B cell (primary cell): ENCODE measurements around the gene CLASP1. TPM values are rescaled to one million over a fixed set of nuclear protein-coding genes. Genes with fewer than 3 reads are reported as not detected.

Experiments
- ATAC-seq: fragments of 200-7000 bp; cut with Tn5 transposase; one replicate; pipeline ENCODE4 v1.10.0; 2021; ENCODE audit warnings: low read depth, mild to moderate bottlenecking, moderate number of reproducible peaks, moderate library complexity
- CTCF ChIA-PET: fragments of 350-600 bp; sonication (Branson Sonifier 250); formaldehyde crosslinking; loops from one replicate; lab custom pipeline; 2021; ENCODE audit warnings: antibody characterized with exemption, inconsistent platforms; lab: Charles Lee
- POLR2A ChIA-PET: fragments of 350-600 bp; sonication (Branson Sonifier 250); formaldehyde crosslinking; loops from one replicate; lab custom pipeline; 2021; ENCODE audit warnings: antibody characterized with exemption; lab: Charles Lee
- DNase-seq: peaks from one replicate; pipeline ENCODE4 v3.0.0; 2013
- H2AFZ ChIP-seq: 2 replicates; pipeline ENCODE4 v1.6.1; 2012; ENCODE audit warnings: mild to moderate bottlenecking, low read depth, low read length; ENCODE audit not compliant: insufficient read depth, poor library complexity, severe bottlenecking
- H3K27ac ChIP-seq, 2 donors: 1 replicate in 1 of 2; 2 replicates in 1 of 2; pipeline ENCODE4 v1.5.1; 2012 to 2013; ENCODE audit warnings: low read length in 2 of 2, mild to moderate bottlenecking in 2 of 2, moderate library complexity in 1 of 2
- H3K27me3 ChIP-seq, 4 experiments: fragments of 200-600 bp in 1 of 4; sonication (generic) in 1 of 4; replicated peaks in 1 of 4; 1 replicate in 2 of 4; 2 replicates in 2 of 4; pipeline versions ENCODE4 v1.6.1 to v1.7.0; 2013 to 2016; ENCODE audit warnings: low read length in 3 of 4, mild to moderate bottlenecking in 2 of 4, mixed read lengths in 1 of 4, moderate library complexity in 1 of 4; ENCODE audit not compliant: insufficient read depth in 4 of 4, control insufficient read depth in 3 of 4; ENCODE audit errors: control extremely low read depth in 1 of 4
- H3K36me3 ChIP-seq, 2 experiments: replicated peaks in 1 of 2; 1 replicate in 1 of 2; 2 replicates in 1 of 2; pipeline versions ENCODE4 v1.6.1 to v1.7.1; 2013; ENCODE audit warnings: low read length in 1 of 2; ENCODE audit not compliant: insufficient read depth in 2 of 2, control insufficient read depth in 1 of 2; ENCODE audit errors: control extremely low read depth in 1 of 2, extremely low read depth in 1 of 2
- H3K4me1 ChIP-seq, 2 donors: fragments of 200-600 bp in 1 of 2; sonication (generic) in 1 of 2; 1 replicate in 1 of 2; 2 replicates in 1 of 2; pipeline versions ENCODE4 v1.5.1 to v1.6.1; 2013 to 2017; ENCODE audit warnings: low read length in 2 of 2; ENCODE audit not compliant: control insufficient read depth in 2 of 2, insufficient read depth in 2 of 2
- H3K4me2 ChIP-seq: replicated peaks from 2 replicates; pipeline ENCODE3; 2012; ENCODE audit warnings: mild to moderate bottlenecking, low read depth, low read length; ENCODE audit not compliant: poor library complexity, severe bottlenecking
- H3K4me3 ChIP-seq, 5 experiments: fragments of 200-600 bp in 1 of 5; sonication (generic) in 1 of 5; 1 replicate in 3 of 5; 2 replicates in 2 of 5; pipeline versions ENCODE4 v1.5.1 to v1.7.0; 2011 to 2016; ENCODE audit warnings: low read length in 4 of 5, mild to moderate bottlenecking in 4 of 5, low read depth in 2 of 5, control low read depth in 1 of 5, moderate library complexity in 1 of 5; ENCODE audit not compliant: insufficient read depth in 1 of 5; ENCODE audit errors: control extremely low read depth in 1 of 5, extremely low read depth in 1 of 5
- H3K79me2 ChIP-seq: fragments of 200-600 bp; sonication (generic); one replicate; pipeline ENCODE4 v1.6.0; 2016; ENCODE audit warnings: low read length; ENCODE audit not compliant: control insufficient read depth, insufficient read depth
- H3K9ac ChIP-seq: fragments of 200-600 bp; sonication (generic); 2 replicates; pipeline ENCODE4 v1.6.1; 2017; ENCODE audit warnings: mild to moderate bottlenecking, low read length, moderate library complexity
- H3K9me3 ChIP-seq, 3 donors: one replicate each; pipeline versions ENCODE4 v1.6.1 to v1.7.1; 2013; ENCODE audit warnings: low read length in 2 of 3; ENCODE audit not compliant: control insufficient read depth in 2 of 3, insufficient read depth in 1 of 3; ENCODE audit errors: control extremely low read depth in 1 of 3
- H4K20me1 ChIP-seq: 2 replicates; pipeline ENCODE4 v1.6.0; 2012; ENCODE audit warnings: mild to moderate bottlenecking, low read length; ENCODE audit not compliant: insufficient read depth, control insufficient read depth, poor library complexity, severe bottlenecking
- H3K27ac Mint-ChIP-seq: one replicate; pipeline ENCODE4 v1.8.0; 2021; ENCODE audit warnings: mixed read lengths
- H3K27me3 Mint-ChIP-seq: one replicate; pipeline ENCODE4 v1.8.0; 2021; ENCODE audit warnings: mixed read lengths
- H3K4me1 Mint-ChIP-seq: one replicate; pipeline ENCODE4 v1.8.0; 2021; ENCODE audit warnings: mixed read lengths
- H3K4me3 Mint-ChIP-seq: one replicate; pipeline ENCODE4 v1.8.0; 2021; ENCODE audit warnings: mixed read lengths
- H3K9me3 Mint-ChIP-seq: one replicate; pipeline ENCODE4 v1.8.0; 2022; ENCODE audit warnings: mixed read lengths; ENCODE audit not compliant: insufficient read depth
- EZH2 ChIP-seq: IDR thresholded peaks from 2 replicates; pipeline ENCODE4 v1.6.1; 2012; ENCODE audit warnings: borderline replicate concordance, low read depth, mild to moderate bottlenecking, moderate library complexity, low read length; ENCODE audit not compliant: insufficient read depth, poor library complexity, severe bottlenecking
- WGBS: methylation state at CpG from one replicate; pipeline ENCODE4 v1.1.5; 2013; ENCODE audit warnings: missing lambda C conversion rate; ENCODE audit not compliant: insufficient coverage; 5-methylcytosine and 5-hydroxymethylcytosine counted together
- intact Hi-C: fragments of 100-400 bp; cut with micrococcal nuclease; formaldehyde crosslinking; loops from one replicate; pipeline ENCODE4 v1.10.0; 2022
- polyA plus RNA-seq: library from polyadenylated mRNA; depleted of rRNA; stranded (reverse); fragments of >200 nt; gene quantifications from 2 replicates; pipeline ENCODE4 v1.2.3, GENCODE V29; 2012
- total RNA-seq, 2 donors: library from RNA; stranded (reverse); fragments of 120-200 nt in 1 of 2; gene quantifications; 1 replicate in 1 of 2; 2 replicates in 1 of 2; pipeline versions ENCODE4 v1.2.3 to v1.2.4, GENCODE V29; 2013 to 2022
- TF ChIP-seq, protein P1 (sequence below): fragments of 200-600 bp; IDR thresholded peaks from one replicate; pipeline ENCODE4 v1.8.0; 2022; ENCODE audit warnings: antibody characterized with exemption, mild to moderate bottlenecking

CLASP1 gene
- total and polyA plus RNA-seq, 2 donors (not counting 1 experiment from before 2014, with no cell fraction given), result 8.7 to 88.0 TPM

DNA sequence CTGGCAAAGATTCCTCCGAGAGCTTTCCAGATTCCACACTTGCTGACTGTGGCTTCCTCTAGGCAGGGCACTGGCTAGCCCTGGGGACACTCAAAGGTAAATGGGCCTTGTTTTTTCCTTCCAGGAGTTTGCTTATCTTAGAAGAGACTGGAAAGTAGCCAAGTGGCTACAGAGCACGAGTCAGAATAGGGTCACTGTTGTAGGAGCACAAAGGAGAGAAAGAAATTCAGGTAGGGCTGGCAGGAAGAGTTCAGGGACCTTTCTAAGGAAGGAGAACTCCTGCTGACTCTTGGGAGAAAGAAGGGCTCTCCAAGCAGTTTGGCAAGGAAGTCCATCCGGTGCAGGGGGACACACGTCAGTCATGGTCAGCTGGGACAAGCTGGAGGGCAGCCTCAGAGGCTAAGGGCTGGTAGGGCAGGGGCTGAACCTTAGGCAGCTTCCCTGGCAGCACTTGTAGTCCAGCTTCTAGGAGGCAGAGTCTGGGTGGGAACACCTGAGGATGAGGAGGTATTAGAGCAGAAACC lies 47.9 kb upstream of the CLASP1 start:
- no peak for TF ChIP-seq EZH2
- TF ChIP-seq, protein P1, sequence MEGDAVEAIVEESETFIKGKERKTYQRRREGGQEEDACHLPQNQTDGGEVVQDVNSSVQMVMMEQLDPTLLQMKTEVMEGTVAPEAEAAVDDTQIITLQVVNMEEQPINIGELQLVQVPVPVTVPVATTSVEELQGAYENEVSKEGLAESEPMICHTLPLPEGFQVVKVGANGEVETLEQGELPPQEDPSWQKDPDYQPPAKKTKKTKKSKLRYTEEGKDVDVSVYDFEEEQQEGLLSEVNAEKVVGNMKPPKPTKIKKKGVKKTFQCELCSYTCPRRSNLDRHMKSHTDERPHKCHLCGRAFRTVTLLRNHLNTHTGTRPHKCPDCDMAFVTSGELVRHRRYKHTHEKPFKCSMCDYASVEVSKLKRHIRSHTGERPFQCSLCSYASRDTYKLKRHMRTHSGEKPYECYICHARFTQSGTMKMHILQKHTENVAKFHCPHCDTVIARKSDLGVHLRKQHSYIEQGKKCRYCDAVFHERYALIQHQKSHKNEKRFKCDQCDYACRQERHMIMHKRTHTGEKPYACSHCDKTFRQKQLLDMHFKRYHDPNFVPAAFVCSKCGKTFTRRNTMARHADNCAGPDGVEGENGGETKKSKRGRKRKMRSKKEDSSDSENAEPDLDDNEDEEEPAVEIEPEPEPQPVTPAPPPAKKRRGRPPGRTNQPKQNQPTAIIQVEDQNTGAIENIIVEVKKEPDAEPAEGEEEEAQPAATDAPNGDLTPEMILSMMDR, result no peak
- Mint-ChIP-seq H3K27me3 (peaks cover 3% of the 10 kb centered on the region), H3K4me1 (peaks cover 10% of the 10 kb centered on the region), H3K27ac (no peak overlapping the region), H3K4me3 (no peak overlapping the region), H3K9me3 (no peaks in the 10 kb centered on the region)
- Histone ChIP-seq H3K4me2 (no peak overlapping the region), H3K4me1 (peaks cover 9 to 11% of the 10 kb centered on the region in 2 donors), H3K36me3 (no peaks in the 10 kb centered on the region), H3K9me3 (no peaks in the 10 kb centered on the region), H3K27ac (no peak overlapping the region), H4K20me1 (no peaks in the 10 kb centered on the region), H3K4me3 (no peak overlapping the region), H3K79me2 (no peaks in the 10 kb centered on the region), H2AFZ (no peak overlapping the region), H3K9ac (no peak overlapping the region), H3K27me3 (peaks cover 0 to 5% (median 0%) of the 10 kb centered on the region in 4 experiments)
- WGBS, result 57% methylated on average over 3 of the region's 4 CpGs
- intact Hi-C loops, result no loop called here
- no peak for ATAC-seq
- CTCF ChIA-PET, result interaction anchor here (0.9 kb wide), 1 partner anchor 47 kb away, joined by 3 read pairs; the partner anchor contains the start of gene CLASP1
- POLR2A ChIA-PET, result no interaction called here
- DNase-seq, result no peak

DNA sequence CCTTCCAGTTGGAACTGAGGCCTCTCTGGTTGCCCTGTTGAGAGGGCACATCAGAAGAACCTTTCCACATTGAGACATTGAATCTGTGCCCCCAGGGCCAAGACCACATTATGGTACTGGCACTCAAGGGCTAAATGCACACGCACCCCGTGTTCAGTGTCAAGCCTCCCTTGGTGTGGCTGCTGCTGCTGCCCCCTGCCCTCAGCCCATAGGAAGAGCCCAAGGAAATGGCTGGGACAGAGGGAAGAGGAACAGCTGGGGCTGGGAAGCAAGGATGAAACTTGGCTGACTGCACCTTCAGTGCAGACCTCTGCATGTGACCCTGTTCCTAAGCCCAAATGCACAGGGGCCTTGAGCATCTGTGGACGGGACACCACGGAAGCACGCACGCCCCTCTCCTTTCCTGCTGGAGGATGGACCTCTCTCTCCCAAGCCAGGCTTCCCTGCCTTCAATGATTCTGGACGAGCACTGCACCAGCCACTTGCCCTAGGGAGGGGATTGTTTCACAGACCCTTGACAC lies 47.2 kb upstream of the CLASP1 start:
- Histone ChIP-seq H3K9ac (no peak overlapping the region), H3K4me1 (peaks cover 9 to 11% of the 10 kb centered on the region in 2 donors), H3K9me3 (no peaks in the 10 kb centered on the region), H3K36me3 (no peaks in the 10 kb centered on the region), H4K20me1 (no peaks in the 10 kb centered on the region), H2AFZ (no peak overlapping the region), H3K4me3 (no peak overlapping the region), H3K79me2 (no peaks in the 10 kb centered on the region), H3K27me3 (peaks cover 0 to 5% (median 0%) of the 10 kb centered on the region in 4 experiments), H3K27ac (no peak overlapping the region), H3K4me2 (no peak overlapping the region)
- H3K27me3 Mint-ChIP-seq, result peaks cover 3% of the 10 kb centered on the region
- H3K27ac Mint-ChIP-seq, result no peak overlapping the region
- 98% methylated on average over 6 of the region's 7 CpGs for WGBS
- CTCF ChIA-PET, result no interaction called here
- ATAC-seq (no peak), DNase-seq (no peak)
- POLR2A ChIA-PET, result no interaction called here
- TF ChIP-seq EZH2, result no peak
- TF ChIP-seq, protein P1, result no peak
- no peaks in the 10 kb centered on the region for H3K9me3 Mint-ChIP-seq
- H3K4me1 Mint-ChIP-seq, result peaks cover 10% of the 10 kb centered on the region
- no peak overlapping the region for H3K4me3 Mint-ChIP-seq
- intact Hi-C loops, result no loop called here
